ENCODE results near the gene NEK1. TPM values are rescaled to one million over a fixed set of nuclear protein-coding genes. Genes with fewer than 3 reads are reported as not detected.
A peak's percentile ranks its signal among the peaks of the same experiment; 100 is the strongest.

NEK1 gene
- 1 to 10 TPM; 7.6 to 8.8 (median 8.3) TPM for total RNA-seq
- polyA plus RNA-seq = 1 to 10 TPM; 3.0 to 3.6 (median 3.4) TPM
- long read RNA-seq, donor 1, partial matches to known transcripts = 6 of 7 reads
- long read RNA-seq, donor 1, other reads (novel, unspliced or antisense) = 1 of 7 reads
- long read RNA-seq, donor 2, partial matches to known transcripts = 3 of 5 reads
- long read RNA-seq, donor 2, other reads (novel, unspliced or antisense) = 2 of 5 reads

GRCh38 chr4:169611991-169612870 is at the start of gene NEK1:
NEK1 (minus strand) TSS chr4:169612583; CDS start chr4:169602630, 9,953 bp downstream.
- WGBS, 3 donors = 0% methylated on average over 60 to 61 of the region's 61 CpGs
- ATAC-seq (peak; percentile 98 to 99 (median 98)), DNase-seq (peak; percentile 90 to 93)
- peak within 1 kb of the TSS; percentile 88 for H3K27ac ChIP-seq
- TF ChIP-seq CTCF (IDR thresholded peaks at IDR 0.05) = no peak
- H3K36me3 ChIP-seq (ENCODE audit: insufficient read depth in 1 of 2, low read depth in 1 of 2) = peaks cover 0 to 3% of the 10 kb centered on the region in 2 donors
- peak within 1 kb of the TSS; percentile 84 for H3K4me3 ChIP-seq
- H3K4me1 ChIP-seq = peaks cover 17% of the 10 kb centered on the region
- intact Hi-C loops (cut with DNase I) = loop anchor here in 1 of 2 donors (5.0 to 10.0 kb wide), 3 partner anchors 110 to 435 kb away; no protein-coding TSS in a partner anchor
- no peaks in the 10 kb centered on the region for H3K27me3 ChIP-seq (ENCODE audit: insufficient read depth in 3 of 3, low read length in 2 of 3)
- H3K9me3 ChIP-seq = no peaks in the 10 kb centered on the region

- H3K4me1 ChIP-seq = peaks cover 57% of the 10 kb centered on the region
- 83 to 100% (median 83%) methylated on average over 1 of the region's 1 CpG for WGBS, 3 donors
- no peak for ATAC-seq
Observed at GRCh38 chr4:169661761-169662160, 49.4 kb upstream of the NEK1 start.

GRCh38 chr4:169660929-169661328 is 48.5 kb upstream of the NEK1 start:
- intact Hi-C loops (cut with DNase I) = loop anchor here in 1 of 2 donors (2.0 kb wide), 1 partner anchor 40 kb away; the partner anchor contains the start of gene CLCN3
- ATAC-seq = no peak
- peak overlapping the region; percentile 70 for H3K4me3 ChIP-seq
- WGBS, 3 donors = 59 to 75% (median 65%) methylated on average over 3 of the region's 3 CpGs
- no peak for TF ChIP-seq CTCF (IDR thresholded peaks at IDR 0.05)
- H3K36me3 ChIP-seq (ENCODE audit: insufficient read depth in 1 of 2, low read depth in 1 of 2) = no peaks in the 10 kb centered on the region
- peak overlapping the region; percentile 83 for H3K27ac ChIP-seq
- DNase-seq = no peak
- H3K4me1 ChIP-seq = peaks cover 59% of the 10 kb centered on the region
- no peaks in the 10 kb centered on the region for H3K27me3 ChIP-seq (ENCODE audit: insufficient read depth in 3 of 3, low read length in 2 of 3)
- H3K9me3 ChIP-seq = no peaks in the 10 kb centered on the region

More at GRCh38 chr4:169661761-169662160, 49.4 kb upstream of the NEK1 start:
- peak overlapping the region; percentile 70 for H3K4me3 ChIP-seq
- no peaks in the 10 kb centered on the region for H3K36me3 ChIP-seq (ENCODE audit: insufficient read depth in 1 of 2, low read depth in 1 of 2)
- H3K27me3 ChIP-seq (ENCODE audit: insufficient read depth in 3 of 3, low read length in 2 of 3) = no peaks in the 10 kb centered on the region
- peak overlapping the region; percentile 83 for H3K27ac ChIP-seq
- intact Hi-C loops (cut with DNase I) = loop anchor here in 1 of 2 donors (2.0 kb wide), 1 partner anchor 41 kb away; the partner anchor contains the start of gene CLCN3
- no peak for DNase-seq
- TF ChIP-seq CTCF (IDR thresholded peaks at IDR 0.05) = no peak
- H3K9me3 ChIP-seq = peaks cover 4% of the 10 kb centered on the region

GRCh38 chr4:169659716-169660670 is 47.6 kb upstream of the NEK1 start:
- H3K4me1 ChIP-seq = peaks cover 54% of the 10 kb centered on the region
- no peaks in the 10 kb centered on the region for H3K36me3 ChIP-seq (ENCODE audit: insufficient read depth in 1 of 2, low read depth in 1 of 2)
- ATAC-seq = peak; percentile 96 to 98 (median 97)
- H3K27me3 ChIP-seq (ENCODE audit: insufficient read depth in 3 of 3, low read length in 2 of 3) = no peaks in the 10 kb centered on the region
- DNase-seq = peak; percentile 33 to 70
- intact Hi-C loops (cut with DNase I) = loop anchor here in 1 of 2 donors (2.0 kb wide), 1 partner anchor 39 kb away; the partner anchor contains the start of gene CLCN3
- WGBS, 3 donors = 6 to 8% (median 6%) methylated on average over 14 of the region's 14 CpGs
- peak overlapping the region; percentile 70 for H3K4me3 ChIP-seq
- no peaks in the 10 kb centered on the region for H3K9me3 ChIP-seq
- H3K27ac ChIP-seq = peak overlapping the region; percentile 83
- TF ChIP-seq CTCF (IDR thresholded peaks at IDR 0.05) = no peak

All from psoas muscle (tissue), 8 donors.